ENCODE data around the gene PRKCZ.

The PRKCZ gene

DNA sequence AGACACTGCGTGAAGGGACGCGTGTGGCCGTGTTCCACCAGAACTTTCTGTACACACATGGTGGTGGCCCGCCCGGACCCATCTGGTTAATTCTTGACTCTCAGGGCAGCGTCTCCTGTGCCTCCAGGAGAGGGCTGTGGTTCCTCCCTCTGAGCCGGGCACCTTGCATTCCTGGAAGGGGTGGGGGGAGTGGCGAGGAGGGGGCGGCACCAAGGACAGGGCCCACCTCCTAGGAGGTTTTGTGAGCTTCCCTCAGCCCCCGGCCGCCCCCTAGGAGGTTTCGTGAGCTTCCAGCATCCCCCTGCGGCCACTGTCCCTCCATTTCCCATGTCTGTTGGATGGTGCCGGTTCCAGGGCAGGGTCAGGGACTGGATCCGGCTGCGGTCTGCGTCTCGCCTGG is 115.4 kb downstream of the PRKCZ start:
- DNase-seq: no peak

DNA sequence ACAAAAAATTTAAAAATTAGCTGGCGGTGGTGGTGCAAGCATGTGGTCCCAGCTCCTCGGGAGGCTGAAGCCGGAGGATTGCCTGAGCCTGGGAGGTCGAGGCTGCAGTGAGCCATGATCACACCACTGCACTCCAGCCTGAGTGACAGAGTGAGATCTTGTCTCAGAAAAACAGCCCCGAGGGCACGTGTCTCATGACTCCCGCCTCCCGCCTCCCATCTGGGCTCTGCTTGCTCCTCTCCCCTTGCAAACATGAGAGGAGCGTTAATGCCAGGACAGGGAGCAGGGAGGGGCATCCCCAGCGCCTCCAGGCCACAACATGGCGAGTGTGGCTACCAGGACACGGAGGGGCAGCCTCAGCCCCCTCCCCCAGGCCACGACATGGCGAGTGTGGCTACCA is 116.0 kb downstream of the PRKCZ start:
- DNase-seq: no peak

DNA sequence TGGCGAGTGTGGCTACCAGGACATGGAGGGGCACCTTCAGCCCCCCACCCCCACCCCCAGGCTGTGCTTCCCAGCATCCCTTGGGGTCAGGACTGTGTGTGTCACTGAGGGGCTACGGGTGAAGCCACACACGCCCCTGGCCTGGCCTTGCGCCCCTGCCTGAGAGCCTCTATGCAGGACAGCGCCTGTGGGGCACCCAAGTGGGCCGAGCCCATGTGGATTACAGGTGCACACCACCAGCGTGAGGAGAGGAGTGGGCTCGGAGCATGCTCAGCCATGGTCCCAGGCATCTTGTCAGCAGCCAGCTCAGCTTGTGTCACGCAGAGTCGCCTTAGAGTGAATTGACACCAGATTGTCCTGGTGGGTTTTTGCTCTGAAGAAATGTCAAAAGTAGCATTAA is 116.5 kb downstream of the PRKCZ start:
- no peak for DNase-seq

DNA sequence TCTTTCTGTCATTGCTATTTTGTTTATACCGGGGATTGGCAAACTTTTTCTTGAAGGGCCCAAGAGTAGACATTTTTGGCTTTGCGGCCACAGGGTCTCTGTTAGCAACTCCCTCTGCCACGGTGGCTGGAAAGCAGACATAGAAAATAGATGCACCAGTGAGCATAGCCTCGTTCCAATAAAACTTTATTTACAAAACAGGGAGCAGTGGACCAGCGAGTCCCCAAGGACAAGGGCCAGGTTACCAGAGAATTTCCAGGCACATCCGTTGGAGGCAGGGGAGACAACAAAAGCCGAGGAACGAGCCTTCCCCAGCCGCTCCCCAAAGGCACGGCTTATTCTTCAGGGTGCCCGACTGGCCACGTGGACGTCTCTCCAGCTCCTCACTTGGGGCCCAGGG is 117.9 kb downstream of the PRKCZ start:
- no peak for DNase-seq

DNA sequence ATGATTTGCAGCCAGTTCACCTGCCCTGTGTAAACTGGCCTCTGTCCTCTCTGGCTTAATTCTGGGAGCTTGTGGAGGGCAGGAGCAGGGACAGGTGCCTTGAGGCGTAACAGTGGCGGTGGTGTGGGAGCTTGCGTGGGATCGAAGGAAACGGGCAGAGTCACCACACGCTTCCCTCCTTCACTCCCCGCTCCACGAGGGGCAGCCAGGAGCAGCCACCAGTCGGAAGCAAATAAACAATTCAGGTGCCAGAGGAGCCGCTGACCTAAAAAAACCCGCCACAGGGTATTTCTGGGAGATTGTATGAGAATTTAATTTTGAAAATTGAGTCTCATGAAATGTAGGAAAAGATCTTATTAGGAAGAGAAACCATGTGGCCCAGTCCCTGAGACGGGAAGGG is 118.3 kb downstream of the PRKCZ start:
- DNase-seq: no peak

DNA sequence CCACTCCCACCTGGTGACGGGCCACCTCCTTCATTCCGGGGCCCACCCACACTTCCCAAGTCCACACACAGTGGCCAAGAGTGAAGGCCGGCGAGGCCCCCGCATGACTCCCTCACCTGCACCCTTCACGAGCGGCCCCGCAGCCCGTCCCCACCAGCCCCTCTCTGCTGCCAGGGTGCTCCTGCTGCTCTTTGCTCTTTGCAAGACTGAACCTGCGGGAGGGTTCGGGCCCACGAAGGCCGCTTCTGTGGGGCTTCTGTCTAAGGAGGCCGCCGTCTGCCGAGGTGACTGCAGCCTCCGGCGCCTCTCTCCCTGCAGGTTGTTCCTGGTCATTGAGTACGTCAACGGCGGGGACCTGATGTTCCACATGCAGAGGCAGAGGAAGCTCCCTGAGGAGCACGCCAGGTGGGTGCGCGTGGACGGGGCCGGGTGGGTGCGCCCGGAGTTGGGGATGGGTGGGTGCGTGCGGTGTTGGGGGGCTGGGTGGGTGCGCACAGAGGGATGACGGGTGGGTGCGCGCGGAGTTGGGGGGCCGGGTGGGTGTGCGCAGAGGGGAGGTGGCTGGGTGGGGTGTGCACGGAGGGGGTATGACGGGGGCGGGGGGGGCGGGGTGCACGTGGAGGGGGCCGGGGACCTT is 119.1 kb downstream of the PRKCZ start:
- no peak for DNase-seq

DNA sequence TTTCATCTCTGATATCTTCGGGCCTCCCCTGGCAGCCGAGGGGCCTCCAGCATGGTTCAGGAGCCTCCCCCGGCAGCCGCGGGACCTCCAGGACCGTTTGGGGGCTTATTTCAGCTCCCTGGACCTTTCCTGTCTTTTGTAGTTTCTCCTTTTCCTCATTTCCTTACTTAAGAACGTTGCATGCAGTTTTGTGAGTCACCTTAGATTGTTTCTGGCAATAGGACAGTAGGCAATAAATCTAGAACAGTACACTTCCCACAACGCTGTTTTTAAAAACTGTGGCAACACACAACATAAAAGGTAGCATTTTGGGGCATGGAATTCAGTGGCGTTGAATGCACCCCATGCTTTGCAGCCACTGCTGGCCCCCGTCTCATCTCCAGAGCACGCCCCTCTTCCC is 120.0 kb downstream of the PRKCZ start:
- no peak for DNase-seq

DNA sequence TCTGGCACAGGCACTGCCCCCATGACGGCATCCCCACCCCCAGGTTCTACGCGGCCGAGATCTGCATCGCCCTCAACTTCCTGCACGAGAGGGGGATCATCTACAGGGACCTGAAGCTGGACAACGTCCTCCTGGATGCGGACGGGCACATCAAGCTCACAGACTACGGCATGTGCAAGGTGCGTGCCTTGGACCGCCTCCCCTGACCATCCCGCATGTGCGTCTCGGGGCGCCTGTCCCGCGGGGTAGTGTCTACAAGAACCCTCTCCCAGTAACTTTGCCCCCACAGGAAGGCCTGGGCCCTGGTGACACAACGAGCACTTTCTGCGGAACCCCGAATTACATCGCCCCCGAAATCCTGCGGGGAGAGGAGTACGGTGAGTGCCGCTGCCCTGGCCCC is 121.8 kb downstream of the PRKCZ start:
- DNase-seq: no peak

DNA sequence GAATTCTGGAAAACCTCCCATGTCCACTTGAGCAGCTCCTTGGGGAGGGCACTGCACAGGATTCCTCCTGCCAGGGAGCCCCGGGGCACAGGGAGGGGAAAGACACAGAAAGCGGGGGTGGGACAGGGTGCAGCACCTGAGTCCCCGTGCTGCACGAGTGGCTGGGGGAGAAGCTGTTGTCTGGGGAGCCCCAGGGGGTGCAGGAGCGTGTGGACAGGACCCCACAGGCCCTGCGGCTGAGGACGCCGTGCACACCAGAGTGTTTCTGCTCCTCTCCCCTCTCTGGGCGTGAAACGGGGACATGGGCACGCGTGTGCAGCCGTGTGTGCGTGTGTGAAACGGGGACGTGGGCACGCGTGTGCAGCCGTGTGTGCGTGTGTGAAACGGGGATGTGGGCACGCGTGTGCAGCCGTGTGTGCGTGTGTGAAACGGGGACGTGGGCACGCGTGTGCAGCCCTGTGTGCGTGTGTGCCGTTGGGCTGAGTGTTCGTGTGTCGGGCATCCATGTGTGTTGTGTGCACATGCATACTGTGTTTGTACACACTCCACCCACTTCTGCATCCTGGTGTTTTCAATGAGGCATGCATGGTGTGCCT is 122.4 kb downstream of the PRKCZ start:
- no peak for DNase-seq

DNA sequence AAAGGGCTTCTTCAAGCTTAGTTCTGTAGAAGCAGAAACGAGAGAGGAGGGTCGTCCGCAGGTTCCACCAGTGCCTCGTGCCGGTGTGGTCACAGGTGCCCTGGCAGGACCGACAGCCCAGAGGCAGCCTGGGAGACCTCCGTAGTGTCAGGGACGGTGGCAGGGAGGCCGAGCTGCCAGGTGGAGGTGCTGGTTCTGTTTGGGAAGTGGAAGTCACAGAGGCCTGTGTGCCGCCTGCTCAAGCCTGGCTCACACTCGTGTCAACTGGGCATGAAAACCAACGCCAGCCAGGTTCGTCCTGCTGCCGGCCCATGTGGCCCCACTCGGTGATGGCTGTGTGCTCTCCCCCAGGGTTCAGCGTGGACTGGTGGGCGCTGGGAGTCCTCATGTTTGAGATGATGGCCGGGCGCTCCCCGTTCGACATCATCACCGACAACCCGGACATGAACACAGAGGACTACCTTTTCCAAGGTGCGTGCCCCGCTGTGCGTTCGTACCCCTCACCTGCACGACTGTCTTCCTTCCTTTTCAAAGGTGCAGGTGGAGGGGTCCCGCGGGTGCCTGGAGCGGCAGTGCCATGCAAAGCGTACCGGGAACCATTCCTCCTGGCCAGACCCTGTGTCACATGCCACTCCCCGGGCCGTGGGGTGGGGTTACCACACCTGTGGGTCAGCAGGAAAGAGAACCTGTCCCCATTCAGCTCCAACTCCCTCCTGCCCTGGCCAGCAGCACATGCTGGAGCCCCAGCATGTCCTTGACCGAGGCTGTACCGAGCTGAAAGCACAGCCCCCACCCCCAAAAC is 123.5 kb downstream of the PRKCZ start:
- DNase-seq: no peak

DNA sequence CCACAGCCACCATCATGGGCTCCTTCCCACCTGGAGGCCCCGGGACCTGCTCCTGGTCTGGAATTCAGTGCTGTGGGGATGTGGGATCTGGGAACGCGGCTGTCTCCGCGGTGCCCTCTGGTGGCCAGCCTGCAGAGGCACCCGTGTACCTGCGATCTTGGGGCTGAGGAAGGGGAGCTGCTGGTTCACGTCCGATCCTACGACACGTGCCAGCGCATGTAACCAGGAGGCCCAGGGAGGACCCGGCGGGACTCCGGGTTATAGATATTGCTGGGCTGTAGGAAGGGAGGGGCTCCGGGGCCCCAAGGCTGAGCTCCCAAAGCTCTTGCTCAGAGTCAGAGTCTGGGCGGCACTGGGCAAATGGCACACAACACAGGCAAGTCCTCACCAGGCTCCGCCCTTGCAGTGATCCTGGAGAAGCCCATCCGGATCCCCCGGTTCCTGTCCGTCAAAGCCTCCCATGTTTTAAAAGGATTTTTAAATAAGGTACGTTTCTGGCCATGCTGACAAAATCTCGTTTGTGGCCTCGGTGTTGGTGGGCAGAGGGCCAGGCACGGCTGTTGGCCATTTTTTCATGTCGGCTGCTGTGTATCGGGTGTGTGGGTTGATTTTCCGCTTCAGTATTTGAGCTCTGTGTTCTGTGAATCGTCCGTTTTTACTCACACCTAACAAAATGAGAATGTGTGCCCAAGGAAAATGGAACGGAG is 124.3 kb downstream of the PRKCZ start:
- DNase-seq: peak; percentile 96

DNA sequence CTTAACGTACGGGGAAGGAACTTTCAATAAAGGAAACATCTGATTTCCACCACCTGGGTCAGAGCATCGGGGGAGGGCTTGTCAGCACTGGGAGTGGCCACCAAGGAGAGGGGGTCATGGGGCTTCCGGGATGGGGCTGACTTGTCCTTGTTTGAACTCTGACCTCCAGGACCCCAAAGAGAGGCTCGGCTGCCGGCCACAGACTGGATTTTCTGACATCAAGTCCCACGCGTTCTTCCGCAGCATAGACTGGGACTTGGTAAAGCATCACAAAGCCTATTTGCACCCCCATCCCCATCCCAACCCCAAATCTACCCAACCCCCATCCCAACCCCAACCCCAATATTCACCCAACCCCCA is 124.8 kb downstream of the PRKCZ start:
- no peak for DNase-seq

DNA sequence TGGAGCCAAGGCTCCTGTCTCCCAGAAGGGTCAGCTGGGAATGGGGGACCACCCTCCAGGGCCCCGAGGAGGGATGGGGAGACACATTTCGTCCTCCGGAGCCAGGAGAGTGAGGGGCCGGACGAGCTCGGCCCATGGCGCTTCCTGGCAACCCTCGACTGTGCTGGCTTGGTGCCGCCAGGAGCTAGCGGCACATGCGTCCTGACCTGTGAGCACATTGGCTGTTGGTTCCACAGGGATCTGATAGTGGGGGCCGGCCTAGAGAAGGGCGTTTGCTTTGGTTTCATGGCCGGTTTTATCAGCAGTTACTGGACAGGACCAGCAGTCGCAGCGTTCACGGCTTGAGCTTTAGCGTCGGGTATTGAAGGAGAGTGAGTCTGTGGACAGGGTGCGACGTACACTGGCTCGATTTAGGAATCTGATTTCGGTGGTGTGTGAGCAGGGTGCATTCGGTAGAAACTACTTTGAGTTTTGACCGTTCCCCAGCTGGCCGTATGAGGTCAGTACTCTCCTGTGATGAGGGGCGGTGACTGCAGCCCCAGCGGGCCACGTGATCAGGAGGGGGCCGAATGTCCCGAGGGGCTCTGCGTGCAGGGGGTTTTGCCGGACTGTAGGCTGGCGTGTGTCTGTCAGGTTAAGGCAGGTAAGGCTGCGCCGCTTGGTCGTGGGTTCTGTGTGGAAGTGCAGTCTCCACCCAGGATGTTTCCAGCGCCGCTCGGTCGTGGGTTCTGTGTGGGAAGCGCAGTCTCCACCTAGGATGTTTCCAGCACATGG is 125.7 kb downstream of the PRKCZ start:
- DNase-seq: no peak

DNA sequence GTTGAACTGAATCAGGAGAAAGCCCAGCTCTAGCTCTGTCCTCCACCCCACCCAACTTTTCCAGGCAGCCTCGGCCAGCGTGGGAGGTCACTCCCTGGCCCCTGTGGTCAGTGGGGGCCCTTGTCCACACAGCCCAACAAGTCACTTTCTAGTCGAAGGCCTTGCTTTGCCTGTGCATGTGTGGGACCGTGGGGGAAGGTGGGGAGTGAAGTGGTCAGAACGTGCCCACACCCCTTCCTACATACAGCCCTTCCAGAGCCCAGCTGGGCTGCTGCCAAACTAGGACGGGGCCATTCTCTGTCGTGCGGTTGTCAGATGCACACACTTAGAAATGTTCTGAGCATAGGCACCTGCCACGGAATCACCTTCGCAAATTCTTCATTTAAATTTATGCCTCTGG is 126.4 kb downstream of the PRKCZ start:
- DNase-seq: no peak

DNA sequence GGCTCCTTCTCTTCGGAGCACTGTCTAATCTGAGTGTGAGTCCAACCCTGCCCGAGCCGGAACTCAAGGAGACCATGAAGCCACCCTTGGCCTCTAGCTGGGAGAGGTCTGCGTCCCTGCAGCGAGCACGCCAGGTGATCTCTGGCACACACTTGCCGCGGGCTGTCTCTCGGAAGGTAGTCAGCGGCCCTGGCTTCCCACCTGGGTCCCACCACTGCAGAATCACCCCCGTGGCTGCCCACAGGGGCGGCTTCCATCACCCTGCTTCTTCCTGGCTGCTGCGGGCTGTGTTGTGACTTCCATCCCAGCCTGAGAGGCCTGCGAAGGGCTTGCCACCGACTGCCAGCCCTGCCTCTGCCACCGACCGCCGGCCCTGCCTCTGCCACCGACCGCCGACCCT is 127.3 kb downstream of the PRKCZ start:
- DNase-seq: no peak

DNA sequence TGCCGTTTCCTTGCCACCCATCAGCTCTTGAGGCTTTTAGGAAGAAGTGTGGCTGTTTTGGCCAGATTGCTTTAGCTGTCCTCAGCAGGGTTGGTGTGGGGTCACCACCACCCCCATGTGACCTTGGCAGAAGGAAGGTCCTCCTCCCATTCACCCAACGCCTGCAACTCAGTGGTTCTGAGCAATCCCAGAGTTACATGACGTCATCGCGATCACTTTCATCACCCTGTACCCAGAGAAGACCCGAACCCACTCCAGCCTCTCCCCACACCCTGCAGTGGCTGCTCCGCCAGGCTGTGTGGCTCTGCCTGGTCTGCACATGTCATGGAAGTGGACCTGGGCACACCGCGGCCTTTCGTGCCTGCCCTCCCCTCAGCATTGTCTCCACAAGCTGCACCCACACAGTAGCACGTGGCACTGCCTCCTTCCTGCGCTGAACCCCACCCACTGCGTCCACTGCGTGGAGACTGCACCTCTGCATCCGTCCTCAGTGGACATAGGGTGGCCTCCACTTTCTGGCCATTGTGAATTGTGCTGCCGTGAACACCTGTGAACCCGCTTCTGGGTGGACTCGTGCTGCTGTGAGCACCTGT is 127.8 kb downstream of the PRKCZ start:
- no peak for DNase-seq

DNA sequence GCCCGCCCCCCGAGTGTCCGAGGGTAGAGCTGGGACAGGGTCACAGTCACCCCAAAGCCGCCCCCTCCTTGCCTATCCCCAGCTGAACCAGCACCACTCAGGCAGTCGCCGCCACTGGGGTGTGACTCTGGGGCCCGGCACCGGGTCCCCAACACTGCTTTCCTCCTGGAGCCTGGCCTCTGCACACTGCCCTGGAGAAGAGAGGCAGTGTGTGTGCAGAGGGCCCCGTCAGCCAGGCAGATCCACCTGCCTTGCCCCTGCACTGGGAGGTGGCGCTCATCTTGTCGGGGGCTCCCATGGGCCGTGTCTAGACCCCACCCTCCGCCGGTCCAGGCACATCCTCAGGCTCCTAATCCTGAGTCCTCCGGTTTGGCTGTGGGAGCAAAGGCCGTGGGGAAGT is 128.7 kb downstream of the PRKCZ start:
- DNase-seq: no peak

DNA sequence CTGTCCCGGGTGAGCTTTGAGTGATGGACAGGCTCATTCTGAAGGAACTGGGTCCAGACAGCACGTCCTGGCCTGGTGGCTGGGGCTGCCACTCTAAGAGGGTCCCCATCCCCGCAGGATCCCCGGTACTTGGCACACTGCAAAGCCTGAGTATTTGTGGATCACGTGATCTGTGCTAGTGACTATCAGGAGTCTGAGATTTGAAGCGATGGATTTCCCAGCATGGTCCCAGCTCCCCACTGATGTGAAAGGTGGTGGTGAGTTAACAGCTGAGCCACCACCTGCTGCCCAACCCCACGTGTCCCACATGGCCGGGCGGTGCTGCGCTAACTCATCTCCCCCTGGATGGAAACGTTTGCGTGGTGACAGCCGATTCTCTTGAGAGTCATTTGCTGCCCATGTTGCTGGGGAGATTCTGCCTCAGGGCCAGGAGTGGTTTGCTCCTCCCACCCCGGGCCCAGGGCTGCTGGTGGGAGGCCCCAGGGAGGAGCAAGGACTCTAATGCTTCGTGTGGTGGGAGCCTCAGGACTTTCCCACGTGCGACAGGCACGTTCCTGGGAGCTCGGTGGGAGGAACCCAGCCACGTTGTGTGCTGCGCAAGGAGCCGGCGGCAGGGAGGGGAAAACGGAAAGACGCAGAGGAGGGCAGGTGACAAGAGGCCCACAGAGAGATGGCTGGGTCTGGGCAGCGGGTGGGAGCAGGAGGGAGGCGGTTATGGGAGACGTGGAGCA is 129.2 kb downstream of the PRKCZ start:
- DNase-seq: no peak

DNA sequence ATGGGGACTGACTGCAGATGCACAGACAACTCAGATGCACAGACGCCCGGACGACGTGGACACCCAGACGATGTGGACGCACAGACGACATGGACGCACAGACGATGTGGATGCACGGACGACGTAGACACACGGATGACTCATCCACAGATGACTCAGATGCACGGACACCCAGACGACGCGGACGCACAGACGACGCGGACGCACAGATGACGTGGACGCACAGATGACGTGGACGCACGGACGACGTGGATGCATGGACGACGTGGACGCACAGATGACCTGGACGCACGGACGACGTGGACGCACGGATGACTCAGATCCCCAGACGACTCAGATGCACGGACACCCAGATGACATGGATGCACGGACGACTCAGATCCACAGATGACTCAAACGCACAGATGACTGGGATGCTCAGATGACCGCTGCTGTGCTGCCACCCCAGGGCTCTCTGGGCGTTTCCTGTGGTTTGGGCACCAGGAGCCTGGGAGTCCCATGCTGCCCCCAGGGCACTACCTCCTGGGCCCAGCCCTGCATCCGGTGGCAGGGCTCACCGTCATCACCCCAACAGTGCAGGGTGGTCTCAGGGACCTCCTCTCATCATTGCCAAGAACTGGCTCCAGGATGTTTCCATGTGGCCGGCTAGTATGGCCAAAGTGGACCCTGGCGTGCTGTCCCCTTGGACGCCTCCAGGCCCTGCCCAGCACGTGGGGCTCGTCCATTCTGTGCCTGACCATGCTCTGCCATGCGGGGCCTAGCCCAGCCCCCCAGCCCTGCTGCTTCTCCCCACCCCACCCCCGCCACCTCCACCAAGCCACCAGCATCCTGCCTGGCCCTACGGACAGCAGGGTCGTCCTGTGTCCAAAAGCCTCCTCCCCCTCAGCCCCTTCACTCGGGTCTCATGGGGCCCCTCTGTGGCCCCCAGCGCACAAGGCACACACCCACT is 130.4 kb downstream of the PRKCZ start:
- no peak for DNase-seq

DNA sequence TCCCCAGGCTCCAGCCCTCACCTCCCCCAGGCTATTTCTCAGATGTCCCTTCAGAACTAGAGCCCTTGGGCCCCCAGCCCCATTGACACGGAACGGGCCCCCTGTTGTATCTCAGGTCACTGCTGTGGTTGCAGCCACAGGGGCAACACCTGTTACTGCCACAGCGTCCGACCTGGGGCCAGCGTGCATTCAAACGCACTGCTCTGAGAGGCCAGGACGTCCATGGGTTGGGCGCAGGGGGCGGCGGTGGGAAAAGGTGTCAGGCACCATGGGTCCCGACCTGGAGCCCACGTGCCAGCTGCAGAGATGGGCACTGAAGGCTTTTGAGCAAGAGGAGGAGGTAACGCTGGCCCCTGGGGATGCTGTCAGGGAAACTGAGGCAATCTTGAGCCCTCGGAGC is 131.1 kb downstream of the PRKCZ start:
- DNase-seq: no peak

DNA sequence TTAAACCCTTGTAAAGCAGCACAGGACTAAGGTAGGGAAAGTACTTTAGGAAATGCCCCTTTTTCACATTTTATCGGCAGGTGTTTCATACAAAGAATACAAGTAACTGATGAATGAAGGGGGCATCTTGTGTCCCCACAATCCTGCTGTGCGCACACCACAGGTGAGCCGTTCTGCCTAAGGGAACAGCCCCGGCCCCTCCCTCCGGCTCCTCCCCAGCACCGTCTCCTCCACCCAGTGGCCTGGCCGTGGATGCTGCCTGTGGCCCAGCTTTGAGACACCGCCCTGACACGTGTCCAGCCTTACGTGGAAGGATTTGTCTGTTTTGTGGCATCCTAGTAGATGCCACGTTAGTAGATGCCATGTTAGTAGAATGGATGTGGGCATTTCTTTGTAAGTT is 131.5 kb downstream of the PRKCZ start:
- no peak for DNase-seq

Measured in 8988T (cell line).